ENCODE results near the gene CRNN.

CRNN gene

DNA sequence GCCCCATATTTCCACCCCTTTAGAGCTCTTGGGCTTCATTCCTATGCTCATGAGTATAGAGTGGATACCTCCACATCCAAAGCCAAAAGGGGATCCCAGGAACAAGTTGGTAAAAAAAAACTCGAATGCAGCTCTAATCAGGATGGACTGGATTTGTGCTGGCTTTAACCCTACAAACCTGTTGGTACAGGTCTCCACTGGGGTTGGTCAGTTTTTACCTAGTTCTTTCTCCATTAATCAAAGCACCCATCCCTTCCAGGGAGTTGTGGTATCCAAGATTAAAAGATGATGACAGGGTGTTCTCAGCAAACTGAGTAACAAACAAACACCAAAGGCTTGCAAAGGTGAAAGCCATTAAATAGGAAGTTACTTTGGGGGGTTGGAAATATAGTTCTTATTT, 5.9 kb upstream of the CRNN start:
- no peak for DNase-seq (ENCODE audit: low read depth)

DNA sequence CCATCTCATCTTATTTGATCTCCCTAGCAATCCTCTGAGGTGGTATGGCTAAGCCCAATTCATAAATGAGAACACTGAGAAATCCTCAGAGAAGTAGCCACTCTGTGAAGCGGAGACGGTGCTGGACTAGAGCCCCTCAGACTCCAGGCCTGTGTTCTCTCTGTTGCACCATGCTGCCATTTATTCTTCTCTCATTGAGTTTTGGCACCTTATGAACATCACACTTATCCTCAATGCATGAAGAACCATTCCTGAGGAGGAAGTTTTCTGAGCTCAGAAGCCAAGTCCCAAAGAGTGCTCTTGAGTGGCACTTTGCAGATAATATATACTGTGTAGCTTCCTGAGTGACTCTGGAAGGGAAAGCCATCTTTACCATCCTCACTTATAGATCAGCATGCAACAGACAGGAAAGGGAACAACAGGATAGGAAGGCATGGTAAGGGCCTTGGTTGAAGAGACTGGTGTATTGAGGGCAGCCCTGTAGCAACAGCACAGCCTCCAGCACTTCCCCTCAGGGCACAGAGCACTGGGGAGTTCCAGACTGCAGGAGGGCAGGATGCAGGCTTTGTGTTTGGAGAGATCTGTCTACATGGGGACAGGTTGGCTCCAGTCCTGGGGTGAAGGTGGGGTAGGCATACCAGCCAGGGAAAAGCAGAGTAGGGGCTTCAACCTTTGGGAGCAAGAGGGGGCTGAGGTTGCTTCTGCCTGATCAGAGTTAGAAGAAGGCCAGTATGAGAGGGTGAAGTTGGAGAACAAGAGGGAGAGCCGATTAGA, 1.6 kb upstream of the CRNN start:
- DNase-seq (ENCODE audit: low read depth): no peak

DNA sequence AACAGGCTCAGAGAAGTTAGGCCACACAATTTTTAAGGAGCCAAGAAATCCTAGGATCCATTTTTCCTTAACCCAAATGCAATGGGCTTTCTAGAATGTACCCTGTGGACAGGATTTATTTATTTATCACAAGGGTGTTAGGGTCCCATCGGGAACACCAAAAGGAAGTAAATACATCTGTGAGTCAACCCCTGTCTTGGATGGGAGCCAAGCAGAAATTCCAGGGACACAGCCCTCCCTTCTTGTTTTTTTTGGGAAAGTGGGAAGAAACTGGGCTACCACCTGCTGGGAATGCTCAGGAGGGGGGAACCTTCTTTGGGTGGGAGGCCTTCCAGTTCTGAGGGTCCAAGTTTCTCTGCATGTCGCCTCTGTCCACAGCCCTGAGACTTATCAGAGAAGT, 1.3 kb downstream of the CRNN start:
- no peak for DNase-seq (ENCODE audit: low read depth)

DNA sequence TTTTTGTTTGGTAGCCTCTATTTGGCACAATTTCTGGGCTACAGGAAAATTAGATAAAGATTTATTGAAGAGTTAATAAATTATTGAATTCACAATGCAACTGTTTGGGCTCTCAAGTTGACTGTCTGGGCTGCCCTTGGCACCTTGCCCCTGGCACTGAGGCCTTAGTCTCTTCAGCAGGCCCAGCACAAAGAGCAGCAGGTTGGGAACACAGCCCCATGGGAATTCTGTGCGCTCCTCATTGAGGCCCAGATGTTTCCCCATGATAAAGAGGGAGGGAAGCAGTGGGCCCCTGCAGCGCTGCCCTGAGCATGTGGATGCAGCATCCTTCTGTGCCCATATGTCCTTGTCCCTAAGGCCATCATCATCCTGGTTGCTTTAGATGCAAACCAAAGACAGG, 2.9 kb downstream of the CRNN start:
- DNase-seq (ENCODE audit: low read depth): no peak

DNA sequence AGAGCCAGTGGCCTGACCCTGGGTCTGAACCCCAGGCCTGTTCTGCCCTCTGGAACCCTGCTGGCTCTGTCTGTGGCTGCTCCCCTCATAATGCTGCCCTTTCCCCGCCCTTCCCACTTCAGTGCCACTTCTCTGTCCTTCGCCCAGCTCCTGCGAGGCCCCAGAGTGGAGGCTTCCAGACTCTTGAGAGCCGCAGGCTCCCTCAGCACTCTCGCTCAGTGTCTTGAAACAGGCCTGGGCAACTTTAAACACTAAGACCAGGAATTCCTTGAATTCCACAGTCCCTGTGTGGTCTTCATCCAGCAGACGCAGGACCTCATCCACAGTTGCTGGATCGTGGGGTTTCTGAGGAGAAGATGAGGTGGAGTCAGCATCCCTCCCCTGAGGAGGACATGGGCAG, 3.5 kb downstream of the CRNN start:
- no peak for DNase-seq (ENCODE audit: low read depth)

DNA sequence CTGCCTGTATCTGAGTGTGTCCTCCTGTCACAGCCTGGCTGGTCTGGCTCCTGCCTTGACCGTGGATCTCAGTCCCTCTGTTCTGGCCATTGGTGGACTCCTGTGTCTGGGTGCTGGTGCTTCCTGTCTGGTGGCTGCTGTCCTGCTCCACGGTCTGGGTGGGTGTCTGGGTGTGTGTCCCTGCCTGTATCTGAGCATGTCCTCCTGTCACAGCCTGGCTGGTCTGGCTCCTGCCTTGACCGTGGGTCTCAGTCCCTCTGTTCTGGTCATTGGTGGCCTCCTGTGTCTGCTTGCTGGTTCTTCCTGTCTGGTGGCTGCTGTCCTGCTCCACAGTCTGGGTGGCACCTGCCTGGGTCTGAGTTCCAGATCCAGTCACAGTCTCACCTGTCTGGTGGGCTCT, 4.0 kb downstream of the CRNN start:
- DNase-seq (ENCODE audit: low read depth): no peak

DNA sequence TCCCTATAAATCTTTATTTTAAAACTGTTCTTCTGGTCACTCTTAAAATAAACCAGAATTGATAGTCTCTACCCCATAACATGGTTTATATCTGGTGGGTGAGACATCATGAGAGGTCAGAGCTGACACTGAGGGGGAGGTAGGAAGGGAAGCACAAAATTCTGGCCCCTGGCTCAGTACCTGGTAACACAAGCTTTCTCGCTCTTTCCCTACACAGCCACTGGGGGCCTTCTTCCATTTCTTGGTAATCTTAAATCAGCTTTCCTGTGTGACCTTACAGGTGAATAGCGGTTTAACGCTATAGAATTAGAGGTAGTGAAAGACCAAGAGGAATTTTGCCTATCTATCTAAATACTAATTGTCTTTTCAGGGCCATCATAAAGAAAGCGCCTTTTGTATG, 5.4 kb downstream of the CRNN start:
- DNase-seq (ENCODE audit: low read depth): no peak

DNA sequence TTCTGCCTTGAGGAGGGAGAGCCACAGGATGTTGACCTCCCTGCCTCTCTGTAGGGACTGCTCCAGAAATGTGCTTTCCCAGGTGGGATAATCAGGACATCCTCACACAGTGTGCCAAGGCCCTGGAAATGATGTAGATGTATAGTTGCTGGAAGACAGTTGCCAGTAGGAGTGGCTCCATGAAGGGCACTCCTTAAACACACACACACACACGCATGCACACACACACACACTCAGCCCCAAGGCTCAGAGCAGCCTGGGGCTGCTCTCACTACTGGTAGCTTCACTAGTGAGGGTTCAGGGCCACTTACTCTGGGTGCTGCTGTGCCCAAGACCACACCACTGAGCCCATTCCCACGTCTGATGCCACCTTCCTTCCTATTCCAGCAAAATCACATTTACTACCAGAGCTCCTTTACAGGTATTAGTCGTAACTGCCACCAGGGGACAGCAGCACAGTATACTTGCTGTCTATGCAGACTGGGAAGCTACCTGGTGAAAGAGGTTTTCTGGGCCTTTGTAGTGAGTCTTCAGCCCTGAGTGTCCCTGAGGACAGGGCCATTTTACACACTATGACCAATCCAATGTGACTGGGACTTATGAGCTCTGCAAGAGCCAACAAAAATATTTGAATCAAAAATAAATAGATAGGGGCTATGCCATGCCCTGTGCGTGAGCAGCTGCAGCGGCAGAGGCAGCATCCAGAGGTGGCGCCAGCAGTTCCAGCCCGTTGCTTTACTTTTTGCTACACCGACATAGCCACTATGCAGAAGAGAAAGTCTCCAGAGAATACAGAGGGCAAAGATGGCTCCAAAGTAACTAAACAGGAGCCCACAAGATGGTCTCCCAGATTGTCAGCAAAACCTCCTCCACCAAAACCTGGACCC, 15.0 kb downstream of the CRNN start:
- no peak for DNase-seq (ENCODE audit: low read depth)

DNA sequence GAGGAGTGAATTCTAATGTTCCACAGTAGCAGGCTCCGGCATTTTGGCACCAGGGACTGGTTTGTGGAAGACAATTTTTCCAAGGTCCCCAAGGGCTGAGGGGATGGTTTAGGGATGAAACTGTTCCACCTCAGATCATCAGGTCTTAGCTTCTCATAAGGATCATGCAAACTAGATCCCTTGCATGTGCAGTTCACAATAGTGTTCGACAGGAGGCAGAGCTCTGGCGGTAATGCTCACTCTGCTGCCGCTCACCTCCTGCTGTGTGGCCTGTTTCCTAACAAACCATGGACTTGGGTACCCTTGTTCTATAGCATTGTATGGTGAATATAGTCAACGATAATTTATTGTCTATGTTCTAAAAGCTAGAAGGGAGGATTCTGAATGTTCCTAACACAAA, 16.6 kb downstream of the CRNN start:
- no peak for DNase-seq (ENCODE audit: low read depth)

DNA sequence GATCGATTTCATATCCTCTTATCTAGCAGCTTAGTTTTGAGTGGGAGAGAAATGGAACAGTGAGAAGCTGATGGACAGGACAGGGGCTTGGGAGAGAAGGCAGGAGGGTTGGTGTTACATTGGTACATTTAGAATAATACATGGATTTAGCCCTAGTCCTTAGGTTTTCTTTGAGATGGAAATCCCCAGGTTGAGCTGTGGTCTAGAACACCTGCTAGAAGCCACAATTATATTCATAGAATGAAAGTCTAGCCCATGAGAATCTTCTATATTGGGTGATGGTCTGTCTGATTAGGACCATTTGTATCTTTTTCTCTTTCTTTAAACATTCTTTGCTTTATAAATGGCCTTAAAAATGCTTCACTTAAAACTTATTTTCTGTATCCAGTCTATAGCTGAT, 19.9 kb downstream of the CRNN start:
- DNase-seq (ENCODE audit: low read depth): no peak

DNA sequence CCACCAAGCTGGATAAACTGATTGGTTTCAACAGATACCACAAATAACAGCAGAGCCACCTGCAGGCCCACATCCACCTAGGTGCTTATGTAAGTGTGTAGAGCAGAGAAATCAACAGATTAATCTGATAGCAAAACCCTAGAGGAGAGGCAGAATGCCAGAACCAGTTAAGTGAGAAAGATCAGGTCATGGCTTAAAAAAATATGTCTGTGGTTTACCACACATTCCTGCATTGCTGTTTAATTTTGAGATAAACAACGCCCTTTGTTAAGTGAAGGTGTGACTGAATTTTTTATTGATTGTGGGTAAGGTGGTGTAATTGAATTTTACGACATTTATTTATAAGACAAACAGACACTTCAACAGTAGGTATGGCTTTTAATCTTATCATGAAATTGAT, 21.2 kb downstream of the CRNN start:
- no peak for DNase-seq (ENCODE audit: low read depth)

DNA sequence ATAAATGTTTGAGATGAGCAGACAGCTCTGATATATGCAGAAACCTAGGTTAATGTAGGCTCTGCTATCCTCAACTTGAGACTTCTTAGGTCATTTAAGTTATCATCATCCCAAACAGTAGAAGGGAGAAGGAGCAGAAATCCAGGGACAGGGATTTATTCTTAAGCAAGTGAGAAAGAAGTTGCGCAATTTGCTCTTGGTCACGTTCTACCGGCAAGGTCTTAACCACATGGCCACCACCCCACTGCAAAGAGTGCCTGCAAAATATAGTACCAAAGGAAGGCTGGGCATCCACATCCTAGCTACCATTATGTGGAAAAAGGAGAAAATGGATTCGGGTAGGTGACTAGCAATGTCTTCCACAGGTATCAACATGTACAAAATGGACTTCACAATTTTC, 25.2 kb downstream of the CRNN start:
- DNase-seq (ENCODE audit: low read depth): no peak

DNA sequence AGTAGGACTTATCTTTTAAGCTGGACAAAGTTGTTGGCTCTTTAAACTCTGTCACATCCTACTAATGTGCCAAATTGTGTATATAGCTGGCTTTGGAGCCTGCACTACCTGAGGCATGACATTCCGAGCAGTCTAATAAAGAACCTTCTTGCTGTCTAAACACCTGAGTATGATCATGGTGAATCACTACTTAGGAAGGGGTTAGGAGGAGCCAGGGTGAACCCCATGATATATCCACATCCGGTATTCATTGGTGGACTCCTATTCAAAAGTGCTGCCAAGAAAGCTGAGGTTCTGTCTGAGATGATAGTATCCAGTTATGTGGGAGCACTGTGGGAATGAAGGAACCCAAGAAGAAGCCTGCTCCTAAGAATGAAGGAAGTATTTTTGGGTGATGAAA, 27.1 kb downstream of the CRNN start:
- DNase-seq (ENCODE audit: low read depth): no peak

DNA sequence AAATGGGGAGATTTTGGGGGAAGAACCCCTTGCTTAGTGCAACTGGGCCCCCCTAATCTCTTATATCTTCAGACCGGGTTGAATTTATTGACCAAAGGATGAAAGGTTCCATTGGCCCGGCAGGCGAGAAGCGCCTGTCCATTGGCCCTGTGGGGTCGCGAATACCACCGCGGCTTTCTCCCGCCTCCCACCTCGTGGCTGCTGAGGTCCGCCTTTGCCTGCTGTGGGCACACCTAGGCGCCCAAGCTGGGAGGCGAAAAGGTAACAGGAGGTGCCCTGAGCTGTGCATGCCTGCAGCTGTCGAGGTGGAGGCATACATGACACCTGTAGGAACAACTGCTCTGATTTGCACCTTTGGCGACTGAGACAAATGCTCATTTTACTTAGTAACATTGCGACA, 33.1 kb downstream of the CRNN start:
- DNase-seq (ENCODE audit: low read depth): no peak

DNA sequence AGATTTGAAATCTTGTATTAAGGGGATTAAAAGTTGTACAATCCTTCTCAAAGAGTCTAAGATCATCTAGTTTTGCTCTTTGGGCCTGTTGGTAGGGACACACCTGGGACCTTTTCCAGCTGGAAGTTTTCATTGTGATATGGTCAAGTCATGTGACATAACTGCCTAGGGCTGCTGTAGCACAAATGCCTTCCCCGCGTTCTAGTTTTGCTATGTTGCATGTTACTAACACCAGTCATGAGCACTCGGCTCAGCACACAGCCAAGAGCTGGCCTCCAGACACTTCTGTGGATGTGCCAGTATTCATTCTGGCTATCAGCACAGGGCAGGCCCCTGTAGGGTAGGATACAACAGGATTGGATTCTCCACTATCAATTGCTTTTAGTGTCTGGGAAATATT, 39.6 kb downstream of the CRNN start:
- DNase-seq (ENCODE audit: low read depth): no peak

DNA sequence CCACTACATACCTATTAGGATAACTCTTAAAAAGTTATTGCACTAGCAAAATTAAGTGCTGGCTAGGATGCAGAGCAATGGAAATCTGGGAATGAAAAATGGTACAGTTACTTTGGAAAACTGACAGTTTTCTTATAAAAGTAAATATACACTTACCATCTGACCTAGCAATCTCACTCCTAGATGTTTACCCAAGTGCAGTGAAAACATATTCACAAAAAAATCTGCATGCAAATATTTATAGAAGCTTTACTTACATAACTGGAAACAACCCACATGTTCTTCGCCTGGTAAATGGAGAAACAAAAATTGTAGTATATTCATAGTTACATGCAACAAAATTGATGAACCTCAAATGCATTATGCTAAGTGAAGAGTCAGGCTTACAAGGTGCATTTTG, 41.4 kb downstream of the CRNN start:
- DNase-seq (ENCODE audit: low read depth): no peak

DNA sequence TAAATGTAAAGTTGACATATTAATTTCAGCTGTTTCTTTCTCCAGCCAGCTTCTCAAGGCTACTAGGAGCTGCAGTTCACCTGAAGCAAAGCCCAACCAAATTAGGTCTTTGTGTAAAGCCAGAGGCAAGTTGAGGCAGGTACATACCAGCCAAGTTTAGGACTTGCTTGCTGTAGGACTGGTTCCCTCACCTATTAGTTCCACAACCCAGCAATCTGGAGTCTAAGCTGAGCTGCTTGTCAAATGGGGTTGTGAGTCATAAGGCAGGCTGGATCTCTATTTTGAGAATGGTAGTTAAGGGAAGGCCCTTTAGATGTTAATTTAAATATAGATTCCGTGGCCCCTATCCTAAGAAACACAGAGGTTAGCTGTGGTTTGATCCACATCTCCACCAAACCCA, 46.6 kb downstream of the CRNN start:
- DNase-seq (ENCODE audit: low read depth): no peak

DNA sequence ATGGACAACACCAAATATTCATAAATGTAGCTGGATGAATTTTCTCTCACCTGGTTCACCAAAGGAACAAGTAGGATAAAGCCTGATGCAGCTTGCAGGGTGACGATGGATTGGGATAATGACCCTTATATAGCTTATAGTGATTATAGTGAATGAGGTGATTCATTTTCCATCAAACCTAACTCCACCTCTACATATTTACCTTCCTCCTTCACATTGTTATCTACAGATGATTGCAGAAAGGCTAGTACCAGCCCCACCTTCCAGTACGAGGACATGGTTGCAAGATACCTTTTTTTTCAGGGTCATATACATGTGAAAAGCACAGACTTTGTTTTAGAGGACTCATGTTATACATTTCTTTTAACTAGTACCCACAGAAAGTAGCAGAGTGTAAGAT, 54.2 kb downstream of the CRNN start, which contains the start of gene FLG2:
Gene FLG2 (minus strand): TSS at position 101 of the 400 bp plus-strand sequence. CDS start 1,122 bp downstream, outside the sequence.
- DNase-seq (ENCODE audit: low read depth): no peak
